GM23338 (cell line): ENCODE data around the gene SLC7A14. TPM values are rescaled to one million over a fixed set of nuclear protein-coding genes. Genes with fewer than 3 reads are reported as not detected.

Experiments used
- ATAC-seq: fragments of 200-7000 bp; cut with Tn5 transposase; 3 replicates; pipeline ENCODE4 v1.9.1; 2020
- DNase-seq: peaks from one replicate; pipeline ENCODE4 v3.0.0-alpha.2; 2015; ENCODE audit warnings: low spot score
- H2AFZ ChIP-seq: fragments of 200-600 bp; sonication (generic); 2 replicates; pipeline ENCODE4 v1.8.0; 2016; ENCODE audit warnings: antibody characterized with exemption, mild to moderate bottlenecking, moderate library complexity
- H3F3A ChIP-seq: fragments of 200-600 bp; sonication (generic); replicated peaks from 2 replicates; pipeline ENCODE4 v1.8.0; 2017; ENCODE audit warnings: antibody characterized with exemption, mixed run types, low read depth
- H3K27ac ChIP-seq: fragments of 200-600 bp; sonication (generic); 2 replicates; pipeline ENCODE4 v1.6.1; 2016; ENCODE audit warnings: low read depth
- H3K27me3 ChIP-seq: fragments of 200-600 bp; sonication (generic); 2 replicates; pipeline ENCODE4 v1.8.0; 2016; ENCODE audit warnings: mild to moderate bottlenecking, mixed run types, moderate library complexity; ENCODE audit not compliant: insufficient read depth
- H3K36me3 ChIP-seq: fragments of 200-600 bp; sonication (generic); 2 replicates; pipeline ENCODE4 v1.8.0; 2016; ENCODE audit warnings: mild to moderate bottlenecking; ENCODE audit not compliant: insufficient read depth
- H3K4me1 ChIP-seq: fragments of 200-600 bp; sonication (generic); 2 replicates; pipeline ENCODE4 v1.8.0; 2016; ENCODE audit warnings: mild to moderate bottlenecking, moderate library complexity; ENCODE audit not compliant: insufficient read depth
- H3K4me2 ChIP-seq: fragments of 200-600 bp; sonication (generic); 2 replicates; pipeline ENCODE4 v1.7.1; 2017; ENCODE audit warnings: mixed run types
- H3K4me3 ChIP-seq: fragments of 200-600 bp; sonication (generic); 2 replicates; pipeline ENCODE4 v1.6.1; 2016; ENCODE audit warnings: mixed run types
- H3K79me2 ChIP-seq: fragments of 200-600 bp; sonication (generic); replicated peaks from 2 replicates; pipeline ENCODE4 v1.8.0; 2017; ENCODE audit warnings: mild to moderate bottlenecking; ENCODE audit not compliant: insufficient read depth
- H3K9me2 ChIP-seq: fragments of 200-600 bp; sonication (generic); 2 replicates; pipeline ENCODE4 v1.8.0; 2017; ENCODE audit not compliant: insufficient read depth
- H4K20me1 ChIP-seq: fragments of 200-600 bp; sonication (generic); replicated peaks from 2 replicates; pipeline ENCODE4 v1.8.0; 2017; ENCODE audit warnings: mild to moderate bottlenecking; ENCODE audit not compliant: insufficient read depth
- H3K27ac Mint-ChIP-seq: 2 replicates; pipeline ENCODE4 v1.8.0; 2020; ENCODE audit warnings: inconsistent platforms, mild to moderate bottlenecking, moderate library complexity, mixed read lengths
- H3K27me3 Mint-ChIP-seq: 3 replicates; pipeline ENCODE4 v1.8.0; 2022; ENCODE audit warnings: low read depth, mild to moderate bottlenecking, moderate library complexity, mixed read lengths, inconsistent platforms; ENCODE audit not compliant: insufficient read depth, poor library complexity
- H3K36me3 Mint-ChIP-seq: 3 replicates; pipeline ENCODE4 v1.8.0; 2021; ENCODE audit warnings: low read depth, mild to moderate bottlenecking, inconsistent platforms, moderate library complexity, mixed read lengths
- H3K4me1 Mint-ChIP-seq: 3 replicates; pipeline ENCODE4 v1.8.0; 2020; ENCODE audit warnings: mild to moderate bottlenecking, inconsistent platforms, mixed read lengths
- H3K4me3 Mint-ChIP-seq: 3 replicates; pipeline ENCODE4 v1.8.0; 2021; ENCODE audit warnings: moderate library complexity, mild to moderate bottlenecking, inconsistent platforms, mixed read lengths
- H3K9me3 Mint-ChIP-seq: 3 replicates; pipeline ENCODE4 v1.8.0; 2020; ENCODE audit warnings: moderate library complexity, mild to moderate bottlenecking, inconsistent platforms, mixed read lengths
- CREB1 ChIP-seq: fragments of 250-450 bp; sonication (Bioruptor Pico); IDR thresholded peaks from 2 replicates; pipeline ENCODE4 v1.5.0; 2020; ENCODE audit warnings: low read depth, mild to moderate bottlenecking, moderate library complexity
- CTCF ChIP-seq, 2 experiments: fragments of 200-600 bp in 1 of 2; sonication (generic) in 1 of 2; conservative IDR thresholded peaks; 2 replicates each; pipeline versions ENCODE4 v1.5.1 to v1.6.1; 2016 to 2017; ENCODE audit warnings: antibody characterized with exemption in 2 of 2, low read depth in 2 of 2, mild to moderate bottlenecking in 2 of 2, moderate library complexity in 1 of 2
- ETS1 ChIP-seq: IDR thresholded peaks from 2 replicates; pipeline ENCODE4 v1.6.1; 2016; ENCODE audit warnings: antibody characterized with exemption
- EZH2 ChIP-seq: fragments of 200-600 bp; sonication (generic); IDR thresholded peaks from one replicate; pipeline ENCODE4 v1.8.0; 2017; ENCODE audit warnings: antibody characterized with exemption, mild to moderate bottlenecking, low read depth; ENCODE audit not compliant: unreplicated experiment
- EZH2phosphoT487 ChIP-seq: fragments of 200-600 bp; sonication (generic); IDR thresholded peaks from one replicate; pipeline ENCODE4 v1.8.1; 2018; ENCODE audit warnings: antibody characterized with exemption; ENCODE audit not compliant: unreplicated experiment
- JUNB ChIP-seq: IDR thresholded peaks from one replicate; pipeline ENCODE4 v1.6.1; 2016; ENCODE audit warnings: antibody characterized with exemption; ENCODE audit not compliant: unreplicated experiment
- POLR2AphosphoS5 ChIP-seq: IDR thresholded peaks from 2 replicates; pipeline ENCODE4 v1.6.1; 2016; ENCODE audit warnings: antibody characterized with exemption, low read depth
- STAT1 ChIP-seq: IDR thresholded peaks from one replicate; pipeline ENCODE4 v1.6.1; 2016; ENCODE audit warnings: antibody characterized with exemption; ENCODE audit not compliant: unreplicated experiment
- ZNF114 ChIP-seq: fragments of 250-450 bp; sonication (Bioruptor Pico); IDR thresholded peaks from 2 replicates; pipeline ENCODE4 v1.5.0; 2020; ENCODE audit warnings: mild to moderate bottlenecking, moderate library complexity
- ZNF331 ChIP-seq: fragments of 250-450 bp; sonication (Bioruptor Pico); IDR thresholded peaks from 2 replicates; pipeline ENCODE4 v1.5.0; 2020; ENCODE audit warnings: low read depth, mild to moderate bottlenecking, moderate library complexity
- ZNF462 ChIP-seq: fragments of 250-450 bp; sonication (Bioruptor Pico); IDR thresholded peaks from 2 replicates; pipeline ENCODE4 v1.5.0; 2020; ENCODE audit warnings: mild to moderate bottlenecking, moderate library complexity
- polyA plus RNA-seq: library from polyadenylated mRNA; unstranded; fragments of >200 nt; fragmentation: Nextera tagmentation; extraction: Ambion mirVana; gene quantifications from 2 replicates; pipeline ENCODE4 v1.2.1, GENCODE V29; 2016
- total RNA-seq: library from RNA; depleted of rRNA; stranded (reverse); fragments of >200 nt; shearing (Covaris generic); gene quantifications from 2 replicates; pipeline ENCODE4 v1.2.3, GENCODE V29; 2014

Gene SLC7A14
- total and polyA plus RNA-seq, 2 experiments from 2014 or later = 0.49 to 0.82 TPM

- no peaks in the 10 kb centered on the region for H3K9me3 Mint-ChIP-seq
- Histone ChIP-seq H3K9me2 (no peaks in the 10 kb centered on the region), H3K27me3 (no peaks in the 10 kb centered on the region), H3K79me2 (no peaks in the 10 kb centered on the region), H3K4me3 (no peak overlapping the region), H3K4me2 (no peak overlapping the region), H2AFZ (no peak overlapping the region), H3F3A (no peaks in the 10 kb centered on the region), H3K36me3 (no peaks in the 10 kb centered on the region), H3K4me1 (peaks cover 10% of the 10 kb centered on the region; the same call in 1 of the 2 replicates), H4K20me1 (no peaks in the 10 kb centered on the region), H3K27ac (no peak overlapping the region)
- H3K4me1 Mint-ChIP-seq = peaks cover 16% of the 10 kb centered on the region
- H3K4me3 Mint-ChIP-seq = no peak overlapping the region
- H3K27me3 Mint-ChIP-seq = peaks cover 4% of the 10 kb centered on the region
- no peak for DNase-seq
- no peaks in the 10 kb centered on the region; the same call in 2 of the 3 replicates for H3K36me3 Mint-ChIP-seq
- ATAC-seq = no peak
- TF ChIP-seq CREB1 = no peak
- no peak for TF ChIP-seq JUNB
- TF ChIP-seq STAT1 = no peak
- no peak for TF ChIP-seq EZH2phosphoT487
- TF ChIP-seq CTCF (conservative IDR thresholded peaks at IDR 0.05; ENCODE audit: low read depth in 2 of 2) = no peak
- no peak for TF ChIP-seq ETS1
- no peak for TF ChIP-seq POLR2AphosphoS5
- TF ChIP-seq ZNF114 (CRISPR knock-in tag) = no peak
- no peak overlapping the region for H3K27ac Mint-ChIP-seq
Measured at GRCh38 chr3:170488802-170489201, 97.1 kb downstream of the SLC7A14 start.

- ATAC-seq (no peak; the same call in 2 of the 3 replicates), DNase-seq (no peak)
- Mint-ChIP-seq H3K27me3 (peaks cover 5% of the 10 kb centered on the region), H3K9me3 (no peaks in the 10 kb centered on the region; the same call in 1 of the 3 replicates), H3K36me3 (no peaks in the 10 kb centered on the region; the same call in 2 of the 3 replicates), H3K27ac (no peak overlapping the region), H3K4me3 (no peak overlapping the region), H3K4me1 (peaks cover 16% of the 10 kb centered on the region)
- Histone ChIP-seq H3K9me2 (no peaks in the 10 kb centered on the region), H3K27ac (no peak overlapping the region), H3F3A (no peaks in the 10 kb centered on the region), H2AFZ (peak overlapping the region; percentile 23), H3K4me2 (0 out of 2 replicates have a peak overlapping the region, but pooled peaks have one; percentile 21), H3K4me3 (no peak overlapping the region), H3K4me1 (peaks cover 8% of the 10 kb centered on the region; the same call in 1 of the 2 replicates), H3K36me3 (no peaks in the 10 kb centered on the region), H3K27me3 (no peaks in the 10 kb centered on the region), H4K20me1 (no peaks in the 10 kb centered on the region), H3K79me2 (no peaks in the 10 kb centered on the region)
- no peak for TF ChIP-seq STAT1
- no peak for TF ChIP-seq EZH2
- TF ChIP-seq POLR2AphosphoS5 = no peak
- TF ChIP-seq ETS1 = no peak
- TF ChIP-seq CREB1 = no peak
- no peak for TF ChIP-seq ZNF331 (CRISPR knock-in tag)
- no peak for TF ChIP-seq ZNF462
Measured at GRCh38 chr3:170487031-170487430, 98.8 kb downstream of the SLC7A14 start.
